ENCODE results near the gene HELB. TPM values are rescaled to one million over a fixed set of nuclear protein-coding genes. Genes with fewer than 3 reads are reported as not detected.

The HELB gene
- polyA plus RNA-seq, 1 donor from 2014 or later = 1.8 TPM

- no peaks in the 10 kb centered on the region for H3F3A ChIP-seq (ENCODE audit: insufficient read depth, low read length, poor library complexity, severe bottlenecking)
- H3K9me3 ChIP-seq (ENCODE audit: low read length) = no peaks in the 10 kb centered on the region
- no peak overlapping the region for H3K9ac ChIP-seq (ENCODE audit: low read length)
- no peaks in the 10 kb centered on the region for H3K27me3 ChIP-seq (ENCODE audit: insufficient read depth, low read depth, low read length)
- H3K79me2 ChIP-seq (replicated peaks; ENCODE audit: insufficient read depth, low read length) = no peaks in the 10 kb centered on the region
- H3K36me3 ChIP-seq (ENCODE audit: insufficient read depth, low read length) = peaks cover 5% of the 10 kb centered on the region
- H3K4me2 ChIP-seq (ENCODE audit: low read length) = no peak overlapping the region
- TF ChIP-seq POLR2AphosphoS5 (IDR thresholded peaks at IDR 0.05) = no peak
- TF ChIP-seq SMC3 (conservative IDR thresholded peaks at IDR 0.05; ENCODE audit: poor library complexity) = peak; percentile 61
- TF ChIP-seq MXI1 (conservative IDR thresholded peaks at IDR 0.05; ENCODE audit: poor library complexity, severe bottlenecking) = no peak
- TF ChIP-seq CTCF (IDR thresholded peaks at IDR 0.05; ENCODE audit: poor library complexity, severe bottlenecking) = peak; percentile 52
- no peak for TF ChIP-seq REST (IDR thresholded peaks at IDR 0.05; ENCODE audit: borderline replicate concordance)
- no peak for TF ChIP-seq EP300 (conservative IDR thresholded peaks at IDR 0.05; ENCODE audit: poor library complexity, severe bottlenecking)
- no peak for TF ChIP-seq TAF1 (IDR thresholded peaks at IDR 0.05; ENCODE audit: low read depth)
- TF ChIP-seq EZH2 (IDR thresholded peaks at IDR 0.05; ENCODE audit: borderline replicate concordance, insufficient read depth, low read length, poor library complexity, severe bottlenecking) = no peak
- TF ChIP-seq RAD21 (conservative IDR thresholded peaks at IDR 0.05) = peak; percentile 57
- no peak overlapping the region for H2AFZ ChIP-seq (ENCODE audit: low read depth, low read length)
- H3K9me2 ChIP-seq (ENCODE audit: insufficient read depth, low read length) = no peaks in the 10 kb centered on the region
- no peak overlapping the region for H3K4me3 ChIP-seq (ENCODE audit: low read length)
- H4K20me1 ChIP-seq (ENCODE audit: insufficient read depth) = no peaks in the 10 kb centered on the region
- no peak overlapping the region for H3K27ac ChIP-seq (ENCODE audit: low read length)
These were observed 49.9 kb downstream of the HELB start for GRCh38 chr12:66352197-66352596.

- H3F3A ChIP-seq (ENCODE audit: insufficient read depth, low read length, poor library complexity, severe bottlenecking) = no peaks in the 10 kb centered on the region
- H3K9me3 ChIP-seq (ENCODE audit: low read length) = no peaks in the 10 kb centered on the region
- H3K9me2 ChIP-seq (ENCODE audit: insufficient read depth, low read length) = no peaks in the 10 kb centered on the region
- H3K79me2 ChIP-seq (replicated peaks; ENCODE audit: insufficient read depth, low read length) = no peaks in the 10 kb centered on the region
- H2AFZ ChIP-seq (ENCODE audit: low read depth, low read length) = no peak overlapping the region
- no peak overlapping the region for H3K27ac ChIP-seq (ENCODE audit: low read length)
- peaks cover 5% of the 10 kb centered on the region for H3K36me3 ChIP-seq (ENCODE audit: insufficient read depth, low read length)
- H3K9ac ChIP-seq (ENCODE audit: low read length) = no peak overlapping the region
- no peak overlapping the region for H3K4me3 ChIP-seq (ENCODE audit: low read length)
- H3K27me3 ChIP-seq (ENCODE audit: insufficient read depth, low read depth, low read length) = no peaks in the 10 kb centered on the region
- H4K20me1 ChIP-seq (ENCODE audit: insufficient read depth) = no peaks in the 10 kb centered on the region
- H3K4me2 ChIP-seq (ENCODE audit: low read length) = no peak overlapping the region
- TF ChIP-seq RAD21 (conservative IDR thresholded peaks at IDR 0.05) (no peak), POLR2AphosphoS5 (IDR thresholded peaks at IDR 0.05) (no peak), EP300 (conservative IDR thresholded peaks at IDR 0.05; ENCODE audit: poor library complexity, severe bottlenecking) (no peak), SMC3 (conservative IDR thresholded peaks at IDR 0.05; ENCODE audit: poor library complexity) (no peak), CTCF (IDR thresholded peaks at IDR 0.05; ENCODE audit: poor library complexity, severe bottlenecking) (no peak)
These were observed 50.6 kb downstream of the HELB start for GRCh38 chr12:66352899-66353298.
